ENCODE results near the gene ACVRL1.

ACVRL1 gene

GRCh38 chr12:51971679-51972421 is 64.5 kb downstream of the ACVRL1 start:
- DNase-seq, result no peak

GRCh38 chr12:51972422-51972812 is 65.1 kb downstream of the ACVRL1 start:
- DNase-seq, result no peak

- DNase-seq, result peak; percentile 58
Measured at GRCh38 chr12:51972849-51973273, 65.6 kb downstream of the ACVRL1 start.
